BLaER1 treated with 17β-estradiol and CSF1 and Interleukin-3, amounts not matched to agents 10 nM and 100 nM (cell line): ENCODE results near the gene SPOUT1.

Source experiments
- H3K27ac ChIP-seq, 11 experiments: shearing (Covaris generic); formaldehyde crosslinking; 2 replicates each; pipeline ENCODE4 v1.8.1; 2022
- H3K27me3 ChIP-seq, 11 experiments: shearing (Covaris generic); formaldehyde crosslinking; 2 replicates each; pipeline ENCODE4 v1.8.1; 2022
- H3K36me3 ChIP-seq, 11 experiments: shearing (Covaris generic); formaldehyde crosslinking; 2 replicates each; pipeline ENCODE4 v1.8.1; 2022
- H3K4me1 ChIP-seq, 10 experiments: shearing (Covaris generic); formaldehyde crosslinking; 2 replicates each; pipeline ENCODE4 v1.8.1; 2022
- H3K4me2 ChIP-seq, 11 experiments: shearing (Covaris generic); formaldehyde crosslinking; 2 replicates each; pipeline ENCODE4 v1.8.1; 2022
- H3K4me3 ChIP-seq, 10 experiments: shearing (Covaris generic); formaldehyde crosslinking; 2 replicates each; pipeline ENCODE4 v1.8.1; 2022
- H3K9ac ChIP-seq, 11 experiments: shearing (Covaris generic); formaldehyde crosslinking; 2 replicates each; pipeline ENCODE4 v1.8.1; 2022
- H3K9me3 ChIP-seq, 11 experiments: shearing (Covaris generic); formaldehyde crosslinking; replicated peaks in 1 of 11; 2 replicates each; pipeline ENCODE4 v1.8.1; 2022
- H4K20me1 ChIP-seq, 11 experiments: shearing (Covaris generic); formaldehyde crosslinking; 2 replicates each; pipeline ENCODE4 v1.8.1; 2022
- Cebpa-rat ChIP-seq, 11 experiments: shearing (Covaris generic); IDR thresholded peaks; 2 replicates each; pipeline ENCODE4 v1.8.1; 2022

The SPOUT1 gene

GRCh38 chr9:128823903-128824406 is 5.6 kb downstream of the SPOUT1 start:
- Histone ChIP-seq H3K4me1 (peaks cover 24 to 35% (median 31%) of the 10 kb centered on the region in 10 experiments), H4K20me1 (peaks cover 0 to 97% (median 76%) of the 10 kb centered on the region in 11 experiments; a peak in 19 of 22 replicates), H3K9me3 (no peaks in the 10 kb centered on the region), H3K9ac (no peak overlapping the region; a peak in 1 of 22 replicates), H3K4me3 (no peak overlapping the region), H3K27ac (no peak overlapping the region), H3K27me3 (no peaks in the 10 kb centered on the region), H3K36me3 (peaks cover 65 to 90% (median 78%) of the 10 kb centered on the region in 11 experiments), H3K4me2 (no peak overlapping the region)
- no peak for TF ChIP-seq Cebpa-rat (IDR thresholded peaks at IDR 0.05)

- Histone ChIP-seq H3K4me2 (no peak overlapping the region), H3K36me3 (peaks cover 65 to 88% (median 77%) of the 10 kb centered on the region in 11 experiments)
- no peak for TF ChIP-seq Cebpa-rat (IDR thresholded peaks at IDR 0.05)
Measured at GRCh38 chr9:128823362-128823902, 6.2 kb downstream of the SPOUT1 start.

GRCh38 chr9:128822407-128823042 is 7.1 kb downstream of the SPOUT1 start:
- TF ChIP-seq Cebpa-rat (IDR thresholded peaks at IDR 0.05): no peak
- H3K36me3 ChIP-seq: peaks cover 65 to 79% (median 70%) of the 10 kb centered on the region in 11 experiments

More at GRCh38 chr9:128823362-128823902, 6.2 kb downstream of the SPOUT1 start:
- H4K20me1 ChIP-seq: peaks cover 0 to 92% (median 73%) of the 10 kb centered on the region in 11 experiments; a peak in 19 of 22 replicates
- peaks cover 20 to 30% (median 26%) of the 10 kb centered on the region in 10 experiments for H3K4me1 ChIP-seq
- H3K27me3 ChIP-seq: no peaks in the 10 kb centered on the region
- H3K4me3 ChIP-seq: no peak overlapping the region
- no peak overlapping the region; a peak in 2 of 22 replicates for H3K9ac ChIP-seq
- no peak overlapping the region for H3K27ac ChIP-seq
- H3K9me3 ChIP-seq: no peaks in the 10 kb centered on the region

GRCh38 chr9:128821584-128822406 is 7.8 kb downstream of the SPOUT1 start:
- Histone ChIP-seq H3K9ac (no peak overlapping the region), H3K27me3 (no peaks in the 10 kb centered on the region), H3K4me2 (no peak overlapping the region), H4K20me1 (peaks cover 0 to 78% (median 71%) of the 10 kb centered on the region in 11 experiments; a peak in 19 of 22 replicates), H3K9me3 (no peaks in the 10 kb centered on the region), H3K4me3 (no peak overlapping the region), H3K36me3 (peaks cover 58 to 71% (median 63%) of the 10 kb centered on the region in 11 experiments), H3K4me1 (peaks cover 16 to 29% (median 19%) of the 10 kb centered on the region in 10 experiments), H3K27ac (no peak overlapping the region)
- no peak for TF ChIP-seq Cebpa-rat (IDR thresholded peaks at IDR 0.05)

More at GRCh38 chr9:128822407-128823042, 7.1 kb downstream of the SPOUT1 start:
- Histone ChIP-seq H3K27me3 (no peaks in the 10 kb centered on the region), H3K4me1 (peaks cover 16 to 27% (median 20%) of the 10 kb centered on the region in 10 experiments), H3K9me3 (no peaks in the 10 kb centered on the region), H3K4me2 (no peak overlapping the region), H3K4me3 (no peak overlapping the region), H4K20me1 (peaks cover 0 to 85% (median 73%) of the 10 kb centered on the region in 11 experiments; a peak in 19 of 22 replicates), H3K9ac (no peak overlapping the region), H3K27ac (no peak overlapping the region)

GRCh38 chr9:128820665-128821583 is 8.7 kb downstream of the SPOUT1 start:
- peaks cover 49 to 63% (median 54%) of the 10 kb centered on the region in 11 experiments for H3K36me3 ChIP-seq

GRCh38 chr9:128819716-128820664 is 9.6 kb downstream of the SPOUT1 start:
- Histone ChIP-seq H3K4me3 (peak overlapping the region; percentile 76 to 94 (median 81); a peak in 19 of 20 replicates), H3K4me2 (peak overlapping the region; percentile 87 to 100 (median 97)), H3K36me3 (peaks cover 40 to 53% (median 45%) of the 10 kb centered on the region in 11 experiments), H3K4me1 (peaks cover 16 to 29% (median 19%) of the 10 kb centered on the region in 10 experiments), H3K9ac (peak overlapping the region in 9 of 11 experiments; percentile 81 to 93 (median 89); a peak in 12 of 22 replicates), H3K27me3 (no peaks in the 10 kb centered on the region), H3K27ac (no peak overlapping the region), H4K20me1 (peaks cover 0 to 61% (median 55%) of the 10 kb centered on the region in 11 experiments; a peak in 19 of 22 replicates), H3K9me3 (no peaks in the 10 kb centered on the region)
- TF ChIP-seq Cebpa-rat (IDR thresholded peaks at IDR 0.05): no peak

More at GRCh38 chr9:128820665-128821583, 8.7 kb downstream of the SPOUT1 start:
- Histone ChIP-seq H3K27me3 (no peaks in the 10 kb centered on the region), H3K4me2 (peak overlapping the region in 10 of 11 experiments; percentile 87 to 100 (median 98); a peak in 12 of 22 replicates), H4K20me1 (peaks cover 0 to 70% (median 62%) of the 10 kb centered on the region in 11 experiments; a peak in 19 of 22 replicates), H3K27ac (no peak overlapping the region), H3K4me3 (no peak overlapping the region), H3K9ac (0 out of 22 replicates have a peak overlapping the region, but pooled peaks of 1 of the 11 experiments have one; percentile 89), H3K9me3 (no peaks in the 10 kb centered on the region), H3K4me1 (peaks cover 16 to 29% (median 19%) of the 10 kb centered on the region in 10 experiments)
- TF ChIP-seq Cebpa-rat (IDR thresholded peaks at IDR 0.05): no peak
